D721Med (cell line): ENCODE measurements around the gene SLC6A8.
"Not testable (repeated sequence)": the region's sequence is repeated elsewhere in the genome, so short reads cannot be mapped to it uniquely, and the experiment has no call there.

Experiments
- DNase-seq: peaks from one replicate; pipeline ENCODE4 v3.0.0; 2011; ENCODE audit warnings: low spot score; ENCODE audit not compliant: insufficient read length
- FAIRE-seq: peaks from 2 replicates; lab custom pipeline; 2011; peaks lifted over from hg19 to GRCh38; lab: Jason Lieb, UNC
- CTCF ChIP-seq: IDR thresholded peaks from 2 replicates; pipeline ENCODE4 v1.5.1; 2012; ENCODE audit warnings: mild to moderate bottlenecking, control low read depth; ENCODE audit not compliant: insufficient read depth; ENCODE audit errors: missing control alignments

The SLC6A8 gene

GRCh38 chrX:153700376-153700945, 12.7 kb downstream of the SLC6A8 start:
- no peak for DNase-seq
- FAIRE-seq: no peak
- TF ChIP-seq CTCF: no peak

GRCh38 chrX:153700967-153701366, 13.2 kb downstream of the SLC6A8 start:
- TF ChIP-seq CTCF: no peak
- FAIRE-seq (no peak), DNase-seq (no peak)

GRCh38 chrX:153701706-153702105, 14.0 kb downstream of the SLC6A8 start:
- FAIRE-seq (no peak), DNase-seq (no peak)
- TF ChIP-seq CTCF: no peak

- DNase-seq (no peak), FAIRE-seq (no peak)
- TF ChIP-seq CTCF: no peak
Measured at GRCh38 chrX:153702336-153703035, 14.8 kb downstream of the SLC6A8 start.

- FAIRE-seq (no peak), DNase-seq (no peak)
- TF ChIP-seq CTCF: no peak
Measured at GRCh38 chrX:153703036-153703370, 15.3 kb downstream of the SLC6A8 start.

GRCh38 chrX:153704021-153704526, 16.3 kb downstream of the SLC6A8 start:
- no peak for TF ChIP-seq CTCF
- DNase-seq (no peak), FAIRE-seq (no peak)

GRCh38 chrX:153704631-153705402, 17.1 kb downstream of the SLC6A8 start:
- not testable (repeated sequence) for DNase-seq, FAIRE-seq

- DNase-seq, FAIRE-seq: not testable (repeated sequence)
Measured at GRCh38 chrX:153705403-153706060, 17.8 kb downstream of the SLC6A8 start.
